ENCODE data around the gene GSTO1.
"Not testable (repeated sequence)": the region's sequence is repeated elsewhere in the genome, so short reads cannot be mapped to it uniquely, and the experiment has no call there.

The GSTO1 gene
- long read RNA-seq, donor 1, transcript GSTO1-204 (5 exons, 829 nt), result minor isoform, 27 of 122 reads
- long read RNA-seq, donor 1, transcript GSTO1-202 (6 exons, 972 nt), result major isoform, 84 of 122 reads
- long read RNA-seq, donor 1, partial matches to known transcripts, result 5 of 122 reads
- long read RNA-seq, donor 1, other reads (novel, unspliced or antisense), result 5 of 122 reads
- long read RNA-seq, donor 2, transcript GSTO1-204 (5 exons, 829 nt), result minor isoform, 7 of 55 reads
- long read RNA-seq, donor 2, transcript GSTO1-202 (6 exons, 972 nt), result major isoform, 42 of 55 reads
- long read RNA-seq, donor 2, partial matches to known transcripts, result 6 of 55 reads
- long read RNA-seq, donor 2, other reads (novel, unspliced or antisense), result 0 of 55 reads
- long read RNA-seq, donor 3, transcript GSTO1-202 (6 exons, 972 nt), result major isoform, 23 of 36 reads
- long read RNA-seq, donor 3, transcript GSTO1-204 (5 exons, 829 nt), result minor isoform, 8 of 36 reads
- long read RNA-seq, donor 3, partial matches to known transcripts, result 5 of 36 reads
- long read RNA-seq, donor 3, other reads (novel, unspliced or antisense), result 0 of 36 reads
- long read RNA-seq, donor 4, transcript GSTO1-204 (5 exons, 829 nt), result minor isoform, 13 of 83 reads
- long read RNA-seq, donor 4, transcript GSTO1-202 (6 exons, 972 nt), result major isoform, 54 of 83 reads
- long read RNA-seq, donor 4, partial matches to known transcripts, result 9 of 83 reads
- long read RNA-seq, donor 4, other reads (novel, unspliced or antisense), result 6 of 83 reads
- long read RNA-seq, donor 5, transcript GSTO1-202 (6 exons, 972 nt), result major isoform, 88 of 136 reads
- long read RNA-seq, donor 5, transcript GSTO1-204 (5 exons, 829 nt), result minor isoform, 27 of 136 reads
- long read RNA-seq, donor 5, partial matches to known transcripts, result 12 of 136 reads
- long read RNA-seq, donor 5, other reads (novel, unspliced or antisense), result 9 of 136 reads
- long read RNA-seq, donor 6, transcript GSTO1-202 (6 exons, 972 nt), result major isoform, 45 of 55 reads
- long read RNA-seq, donor 6, transcript GSTO1-204 (5 exons, 829 nt), result minor isoform, 9 of 55 reads
- long read RNA-seq, donor 6, partial matches to known transcripts, result 0 of 55 reads
- long read RNA-seq, donor 6, other reads (novel, unspliced or antisense), result 0 of 55 reads
- long read RNA-seq, donor 7, transcript GSTO1-204 (5 exons, 829 nt), result minor isoform, 13 of 106 reads
- long read RNA-seq, donor 7, transcript GSTO1-202 (6 exons, 972 nt), result major isoform, 78 of 106 reads
- long read RNA-seq, donor 7, partial matches to known transcripts, result 9 of 106 reads
- long read RNA-seq, donor 7, other reads (novel, unspliced or antisense), result 5 of 106 reads
- long read RNA-seq, donor 8, transcript GSTO1-204 (5 exons, 829 nt), result minor isoform, 12 of 72 reads
- long read RNA-seq, donor 8, transcript GSTO1-202 (6 exons, 972 nt), result major isoform, 49 of 72 reads
- long read RNA-seq, donor 8, partial matches to known transcripts, result 5 of 72 reads
- long read RNA-seq, donor 8, other reads (novel, unspliced or antisense), result 6 of 72 reads

DNA sequence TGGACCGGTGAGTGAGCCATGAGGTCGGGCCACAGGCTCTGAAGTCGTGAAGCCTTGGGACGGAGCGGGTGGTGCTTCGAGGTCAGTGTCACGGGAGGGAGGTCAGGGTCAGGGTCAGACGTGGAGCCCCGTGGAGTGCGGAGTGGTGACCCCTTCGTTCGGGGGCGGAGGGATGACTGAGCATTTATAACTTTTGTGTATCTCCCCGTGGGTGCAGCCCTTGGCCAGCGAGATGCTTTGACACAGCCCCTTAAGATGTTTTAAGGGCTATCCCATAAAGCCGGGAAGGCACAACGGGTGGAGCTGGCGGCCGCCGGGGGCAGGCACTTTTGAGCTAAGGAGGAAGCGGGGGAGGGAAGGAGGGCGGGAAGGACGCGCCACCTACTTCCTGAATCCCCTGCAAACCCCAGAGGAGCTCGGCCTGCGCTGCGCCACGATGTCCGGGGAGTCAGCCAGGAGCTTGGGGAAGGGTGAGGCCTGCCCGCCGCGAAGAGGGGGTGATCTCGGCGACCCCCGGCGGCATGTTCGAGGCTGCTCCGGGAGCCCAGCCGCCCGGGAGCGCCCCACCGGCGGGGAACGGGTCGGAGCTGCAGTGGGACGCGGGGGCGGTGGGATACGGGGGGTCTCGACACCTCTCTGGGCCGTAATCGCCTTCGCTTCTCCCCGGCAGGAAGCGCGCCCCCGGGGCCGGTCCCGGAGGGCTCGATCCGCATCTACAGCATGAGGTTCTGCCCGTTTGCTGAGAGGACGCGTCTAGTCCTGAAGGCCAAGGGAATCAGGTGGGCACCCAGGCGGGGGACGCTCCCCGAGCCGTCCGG, at the start of gene GSTO1:
GSTO1 (plus strand) TSS at position 400 of the 818 bp plus-strand sequence; CDS start at position 437, 37 bp downstream.
- DNase-seq, result peak; percentile 81

- no peak for DNase-seq
Measured at GRCh38 chr10:104208730-104209129, 46.0 kb upstream of the GSTO1 start.

GRCh38 chr10:104209575-104210198, 45.0 kb upstream of the GSTO1 start:
- DNase-seq, result no peak

- DNase-seq, result no peak
Measured at GRCh38 chr10:104216631-104217030, 38.1 kb upstream of the GSTO1 start.

DNA sequence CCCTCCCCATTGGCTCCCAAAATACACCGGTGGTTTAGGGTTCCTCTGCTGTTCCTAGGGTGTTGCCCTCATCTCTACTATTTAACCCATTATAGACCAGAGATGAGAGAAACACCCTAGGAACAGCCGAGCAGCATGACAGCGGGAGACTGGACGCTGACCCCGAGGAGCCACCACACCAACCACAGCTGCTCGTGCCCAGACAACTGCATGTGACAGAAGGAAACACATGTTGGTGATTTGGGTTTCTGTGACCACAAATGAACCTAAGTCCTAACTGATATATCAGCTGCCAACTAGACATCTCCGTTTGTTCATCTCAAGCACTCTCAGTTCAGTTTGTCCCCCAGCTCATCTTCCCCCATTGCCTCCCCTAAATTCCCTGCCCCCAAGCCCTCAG, 35.9 kb upstream of the GSTO1 start:
- DNase-seq, result no peak

- no peak for DNase-seq
Measured at GRCh38 chr10:104220522-104220921, 34.2 kb upstream of the GSTO1 start.

GRCh38 chr10:104223304-104223703, 31.4 kb upstream of the GSTO1 start:
- no peak for DNase-seq

DNA sequence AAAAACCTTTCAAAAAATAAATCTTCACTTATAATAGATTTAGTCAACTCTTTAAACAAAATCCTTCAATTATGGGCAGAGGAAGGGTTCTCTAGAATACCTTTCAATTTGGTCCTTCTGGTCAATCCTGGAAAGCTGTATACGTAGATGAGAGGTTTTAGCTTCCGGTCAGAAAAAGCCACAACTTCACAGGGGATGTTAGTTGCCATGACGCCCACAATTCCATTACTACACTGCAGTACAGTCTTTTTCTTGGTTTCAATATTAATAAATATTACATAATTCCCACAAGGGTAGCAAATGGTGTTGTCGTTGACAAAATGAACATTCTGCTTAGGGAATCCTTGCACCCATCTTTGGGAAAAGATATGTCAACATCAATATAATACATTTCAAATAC, 24.2 kb upstream of the GSTO1 start:
- no peak for DNase-seq

DNA sequence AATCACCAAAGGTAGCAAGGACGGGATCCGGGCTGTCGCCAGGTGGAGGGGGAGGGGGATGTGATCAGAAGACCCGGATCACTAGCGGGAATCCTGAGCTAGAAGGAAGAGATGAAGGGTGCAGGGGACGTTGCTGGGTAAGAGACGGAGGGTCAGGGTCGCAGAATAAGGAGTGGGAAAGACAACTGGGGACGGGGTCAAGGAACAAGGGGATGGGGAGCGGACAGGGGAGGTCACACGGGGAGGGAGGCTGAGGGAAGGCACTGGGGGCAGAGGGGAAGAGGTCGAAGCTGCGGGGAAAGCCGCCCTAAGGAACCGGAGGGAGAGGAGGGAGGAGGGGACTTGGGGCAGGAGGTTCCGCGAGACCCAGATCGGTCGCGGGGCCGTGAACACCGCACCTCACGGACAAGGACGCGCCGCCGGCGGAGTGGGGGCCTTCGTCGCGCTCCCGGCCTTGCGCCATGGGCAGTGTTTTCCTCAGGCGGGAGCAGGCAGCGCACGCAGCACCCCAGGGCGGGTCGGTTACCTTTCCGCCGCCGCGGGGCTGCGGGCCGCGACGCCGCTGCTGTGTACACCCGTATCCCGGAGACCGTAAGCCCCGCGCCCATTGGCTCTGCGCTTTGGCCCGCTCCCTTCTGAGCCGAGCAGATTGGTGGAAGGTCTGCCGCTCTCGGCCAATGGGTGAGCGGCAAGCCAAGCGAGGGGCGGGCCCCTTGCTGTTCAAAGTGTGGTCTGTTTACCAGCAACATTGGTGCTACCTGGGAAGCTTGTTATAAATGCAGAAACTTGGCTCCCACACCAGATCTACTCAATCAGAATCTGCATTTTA, 22.7 kb upstream of the GSTO1 start, which contains the start of gene CFAP43:
CFAP43 (minus strand) TSS at position 581 of the 829 bp plus-strand sequence; CDS start at position 463, 118 bp downstream.
- peak; percentile 96 for DNase-seq

GRCh38 chr10:104232613-104233102, 22.0 kb upstream of the GSTO1 start:
- DNase-seq, result no peak

GRCh38 chr10:104233817-104234216, 20.9 kb upstream of the GSTO1 start:
- DNase-seq, result no peak

- no peak for DNase-seq
Measured at GRCh38 chr10:104234934-104235333, 19.8 kb upstream of the GSTO1 start.

- no peak for DNase-seq
Measured at GRCh38 chr10:104235801-104236200, 18.9 kb upstream of the GSTO1 start.

GRCh38 chr10:104240078-104240477, 14.6 kb upstream of the GSTO1 start:
- DNase-seq, result no peak

- DNase-seq, result no peak
Measured at GRCh38 chr10:104242545-104242944, 12.1 kb upstream of the GSTO1 start.

GRCh38 chr10:104243009-104243408, 11.7 kb upstream of the GSTO1 start:
- DNase-seq, result not testable (repeated sequence)

- no peak for DNase-seq
Measured at GRCh38 chr10:104243512-104243911, 11.2 kb upstream of the GSTO1 start.

GRCh38 chr10:104245066-104245632, 9.5 kb upstream of the GSTO1 start:
- DNase-seq, result no peak

- DNase-seq, result no peak
Measured at GRCh38 chr10:104246976-104247375, 7.7 kb upstream of the GSTO1 start.
